ENCODE results near the gene XPOT. TPM values are rescaled to one million over a fixed set of nuclear protein-coding genes. Genes with fewer than 3 reads are reported as not detected.

XPOT gene
- total RNA-seq, 1 experiment from 2014 or later = 298 TPM

DNA sequence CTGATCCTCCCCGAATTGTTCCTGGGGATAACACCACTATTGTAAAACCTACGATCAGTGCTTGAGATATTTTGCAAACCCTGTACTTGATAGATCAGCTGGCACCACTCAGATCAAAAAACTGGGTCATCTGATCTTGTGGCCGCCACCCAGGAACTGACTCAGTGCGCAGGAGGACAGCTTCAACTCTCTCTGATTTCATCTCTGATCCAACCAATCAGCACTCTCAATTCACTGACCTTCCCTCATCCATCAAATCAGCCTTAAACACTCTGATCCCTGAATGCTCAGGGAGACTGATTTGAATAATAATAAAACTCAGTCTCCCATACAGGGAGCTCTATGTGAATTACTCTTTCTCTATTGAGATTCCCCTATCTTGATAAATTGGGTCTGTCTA lies 4.2 kb upstream of the XPOT start:
- DNase-seq (ENCODE audit: unreplicated experiment) = peak; percentile 42
- no peak overlapping the region for H3K4me3 Mint-ChIP-seq (ENCODE audit: unreplicated experiment)

DNA sequence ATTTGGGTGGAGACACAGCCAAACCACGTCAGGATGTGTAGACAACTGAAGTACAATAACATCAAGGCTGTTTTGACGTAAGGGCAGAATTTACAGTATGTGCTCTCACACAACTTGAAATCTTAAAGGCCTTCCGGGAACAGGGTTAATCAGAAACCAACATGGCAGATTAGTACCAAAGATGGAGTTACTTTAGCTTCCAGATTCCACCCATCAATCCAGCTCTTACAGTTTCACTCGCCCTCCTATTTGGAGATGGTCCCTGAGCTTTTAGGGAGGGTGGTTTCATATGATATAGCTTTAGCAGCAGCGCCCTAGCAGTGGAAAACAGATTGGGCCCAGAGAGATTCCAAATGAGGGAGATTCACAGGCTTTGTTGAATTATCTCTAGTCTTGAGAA lies 2.0 kb upstream of the XPOT start:
- BruUV-seq (replicated peaks) = no TSS peak
- no peak overlapping the region for H3K27ac Mint-ChIP-seq (ENCODE audit: low read depth, unreplicated experiment)

More for the DNA sequence above, 4.2 kb upstream of the XPOT start:
- no peaks in the 10 kb centered on the region for H3K36me3 Mint-ChIP-seq (ENCODE audit: insufficient read depth, unreplicated experiment)
- H3K27me3 Mint-ChIP-seq (ENCODE audit: insufficient read depth, unreplicated experiment) = no peaks in the 10 kb centered on the region
- TF ChIP-seq, protein P1, sequence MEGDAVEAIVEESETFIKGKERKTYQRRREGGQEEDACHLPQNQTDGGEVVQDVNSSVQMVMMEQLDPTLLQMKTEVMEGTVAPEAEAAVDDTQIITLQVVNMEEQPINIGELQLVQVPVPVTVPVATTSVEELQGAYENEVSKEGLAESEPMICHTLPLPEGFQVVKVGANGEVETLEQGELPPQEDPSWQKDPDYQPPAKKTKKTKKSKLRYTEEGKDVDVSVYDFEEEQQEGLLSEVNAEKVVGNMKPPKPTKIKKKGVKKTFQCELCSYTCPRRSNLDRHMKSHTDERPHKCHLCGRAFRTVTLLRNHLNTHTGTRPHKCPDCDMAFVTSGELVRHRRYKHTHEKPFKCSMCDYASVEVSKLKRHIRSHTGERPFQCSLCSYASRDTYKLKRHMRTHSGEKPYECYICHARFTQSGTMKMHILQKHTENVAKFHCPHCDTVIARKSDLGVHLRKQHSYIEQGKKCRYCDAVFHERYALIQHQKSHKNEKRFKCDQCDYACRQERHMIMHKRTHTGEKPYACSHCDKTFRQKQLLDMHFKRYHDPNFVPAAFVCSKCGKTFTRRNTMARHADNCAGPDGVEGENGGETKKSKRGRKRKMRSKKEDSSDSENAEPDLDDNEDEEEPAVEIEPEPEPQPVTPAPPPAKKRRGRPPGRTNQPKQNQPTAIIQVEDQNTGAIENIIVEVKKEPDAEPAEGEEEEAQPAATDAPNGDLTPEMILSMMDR (IDR thresholded peaks at IDR 0.05; ENCODE audit: unreplicated experiment) = no peak
- no peak overlapping the region for H3K27ac Mint-ChIP-seq (ENCODE audit: low read depth, unreplicated experiment)
- POLR2A ChIA-PET = interaction anchor here (0.6 to 2.0 kb wide), 2 partner anchors 12 to 552 kb away, joined by 3 to 10 read pairs; no protein-coding TSS in a partner anchor
- peaks cover 12% of the 10 kb centered on the region for H3K4me1 Mint-ChIP-seq (ENCODE audit: insufficient read depth, unreplicated experiment)
- CTCF ChIA-PET = interaction anchor here (0.6 to 0.9 kb wide), 4 partner anchors 15 to 560 kb away, joined by 3 to 6 read pairs (median 3); no protein-coding TSS in a partner anchor
- intact Hi-C loops (cut with micrococcal nuclease) = no loop called here
- BruUV-seq (replicated peaks) = no TSS peak
- no peaks in the 10 kb centered on the region for H3K9me3 Mint-ChIP-seq (ENCODE audit: unreplicated experiment)

DNA sequence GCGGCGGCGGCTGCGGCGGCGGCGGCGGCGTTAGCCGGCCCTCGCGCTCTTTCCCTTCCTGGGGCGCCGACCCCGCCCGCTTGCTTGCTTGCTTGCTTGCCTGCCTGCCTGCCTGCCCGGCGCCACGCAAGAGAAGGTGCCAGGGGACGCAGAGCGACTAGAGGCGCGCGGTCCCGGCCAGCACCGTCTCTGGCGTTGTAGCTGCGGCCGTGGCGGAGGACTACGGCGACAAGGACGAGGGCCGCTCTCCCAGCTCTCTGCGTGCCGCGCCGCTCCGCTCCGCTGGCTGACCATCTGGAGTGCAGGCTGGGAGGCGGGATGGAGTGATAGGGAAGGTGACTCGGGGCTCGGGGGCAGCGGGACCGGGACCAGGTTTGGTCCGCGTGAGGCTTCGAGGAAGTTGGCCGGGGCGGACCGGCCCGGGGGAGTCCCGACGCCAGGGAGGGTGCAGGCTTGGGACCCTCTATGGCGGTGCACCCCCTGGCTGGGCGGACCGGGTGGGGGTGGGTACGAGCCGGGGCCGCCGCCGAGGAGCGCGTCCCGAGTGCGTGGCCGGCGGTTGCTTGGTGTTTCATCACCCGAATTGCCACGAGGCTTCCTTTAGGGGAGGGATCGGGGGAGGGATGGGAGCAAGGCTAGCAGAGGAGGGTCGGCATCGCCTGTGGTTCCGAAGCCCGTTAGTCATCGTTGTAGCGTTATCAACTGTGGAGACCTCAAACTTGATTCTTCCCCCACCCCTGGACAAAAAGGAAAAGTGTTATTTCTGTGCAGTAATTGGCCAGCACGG lies 471 bp downstream of the XPOT start:
- intact Hi-C loops (cut with micrococcal nuclease) = no loop called here
- ChIA-PET CTCF (interaction anchor here (0.6 to 0.8 kb wide), 3 partner anchors 10 to 136 kb away, joined by 3 read pairs; no protein-coding TSS in a partner anchor), POLR2A (interaction anchor here (0.7 to 1.5 kb wide), 11 partner anchors 8 to 565 kb away, joined by 3 to 7 read pairs (median 4); partner anchors contain the start of genes C12orf56 and KICS2)
- H3K9me3 Mint-ChIP-seq (ENCODE audit: unreplicated experiment) = no peaks in the 10 kb centered on the region
- no peaks in the 10 kb centered on the region for H3K27me3 Mint-ChIP-seq (ENCODE audit: insufficient read depth, unreplicated experiment)
- TF ChIP-seq, protein P1 (IDR thresholded peaks at IDR 0.05; ENCODE audit: unreplicated experiment) = no peak
- peaks cover 24% of the 10 kb centered on the region for H3K4me1 Mint-ChIP-seq (ENCODE audit: insufficient read depth, unreplicated experiment)
- peaks cover 11% of the 10 kb centered on the region for H3K36me3 Mint-ChIP-seq (ENCODE audit: insufficient read depth, unreplicated experiment)
- no TSS peak for BruUV-seq (replicated peaks)
- peak overlapping the region; percentile 99 for H3K27ac Mint-ChIP-seq (ENCODE audit: low read depth, unreplicated experiment)
- peak overlapping the region; percentile 95 for H3K4me3 Mint-ChIP-seq (ENCODE audit: unreplicated experiment)
- DNase-seq (ENCODE audit: unreplicated experiment) = peak; percentile 84

More for the DNA sequence above, 2.0 kb upstream of the XPOT start:
- Mint-ChIP-seq H3K9me3 (ENCODE audit: unreplicated experiment) (no peaks in the 10 kb centered on the region), H3K4me3 (ENCODE audit: unreplicated experiment) (no peak overlapping the region), H3K4me1 (ENCODE audit: insufficient read depth, unreplicated experiment) (peaks cover 12% of the 10 kb centered on the region), H3K36me3 (ENCODE audit: insufficient read depth, unreplicated experiment) (no peaks in the 10 kb centered on the region), H3K27me3 (ENCODE audit: insufficient read depth, unreplicated experiment) (no peaks in the 10 kb centered on the region)
- intact Hi-C loops (cut with micrococcal nuclease) = no loop called here
- ChIA-PET POLR2A (no interaction called here), CTCF (interaction anchor here (0.6 to 0.7 kb wide), 2 partner anchors 147 to 579 kb away, joined by 3 read pairs; no protein-coding TSS in a partner anchor)
- TF ChIP-seq, protein P1 (IDR thresholded peaks at IDR 0.05; ENCODE audit: unreplicated experiment) = no peak
- no peak for DNase-seq (ENCODE audit: unreplicated experiment)
